AG04449 (cell line): Measurements from ENCODE around the gene EYS.

Experiments used
- CTCF ChIA-PET: fragments of 350-600 bp; formaldehyde crosslinking; extraction: SDS; loops from one replicate; lab custom pipeline; 2021; ENCODE audit warnings: antibody characterized with exemption; lab: Yijun Ruan, JAX
- POLR2A ChIA-PET: fragments of 400-600, 350-600 bp; formaldehyde crosslinking; extraction: SDS; loops from one replicate; lab custom pipeline; 2020; ENCODE audit warnings: antibody characterized with exemption, inconsistent platforms; lab: Yijun Ruan, JAX
- DNase-seq: peaks from one replicate; pipeline ENCODE4 v3.0.0-alpha.2; 2010; ENCODE audit warnings: low read depth, low spot score
- H3K4me3 ChIP-seq: 2 replicates; pipeline ENCODE4 v1.5.1; 2011; ENCODE audit warnings: low read depth, mild to moderate bottlenecking, control low read depth, low read length
- TF ChIP-seq, protein P1 (sequence below): IDR thresholded peaks from one replicate; pipeline ENCODE4 v1.5.1; 2011; ENCODE audit warnings: mild to moderate bottlenecking, moderate library complexity, low read length, control low read depth, inconsistent platforms; ENCODE audit not compliant: insufficient read depth; ENCODE audit errors: missing control alignments

Gene EYS

GRCh38 chr6:65299236-65299635 is 407.8 kb downstream of the EYS start:
- TF ChIP-seq, protein P1, sequence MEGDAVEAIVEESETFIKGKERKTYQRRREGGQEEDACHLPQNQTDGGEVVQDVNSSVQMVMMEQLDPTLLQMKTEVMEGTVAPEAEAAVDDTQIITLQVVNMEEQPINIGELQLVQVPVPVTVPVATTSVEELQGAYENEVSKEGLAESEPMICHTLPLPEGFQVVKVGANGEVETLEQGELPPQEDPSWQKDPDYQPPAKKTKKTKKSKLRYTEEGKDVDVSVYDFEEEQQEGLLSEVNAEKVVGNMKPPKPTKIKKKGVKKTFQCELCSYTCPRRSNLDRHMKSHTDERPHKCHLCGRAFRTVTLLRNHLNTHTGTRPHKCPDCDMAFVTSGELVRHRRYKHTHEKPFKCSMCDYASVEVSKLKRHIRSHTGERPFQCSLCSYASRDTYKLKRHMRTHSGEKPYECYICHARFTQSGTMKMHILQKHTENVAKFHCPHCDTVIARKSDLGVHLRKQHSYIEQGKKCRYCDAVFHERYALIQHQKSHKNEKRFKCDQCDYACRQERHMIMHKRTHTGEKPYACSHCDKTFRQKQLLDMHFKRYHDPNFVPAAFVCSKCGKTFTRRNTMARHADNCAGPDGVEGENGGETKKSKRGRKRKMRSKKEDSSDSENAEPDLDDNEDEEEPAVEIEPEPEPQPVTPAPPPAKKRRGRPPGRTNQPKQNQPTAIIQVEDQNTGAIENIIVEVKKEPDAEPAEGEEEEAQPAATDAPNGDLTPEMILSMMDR, result no peak
- ChIA-PET POLR2A (no interaction called here), CTCF (no interaction called here)
- no peak for DNase-seq
- no peak overlapping the region for H3K4me3 ChIP-seq

DNA sequence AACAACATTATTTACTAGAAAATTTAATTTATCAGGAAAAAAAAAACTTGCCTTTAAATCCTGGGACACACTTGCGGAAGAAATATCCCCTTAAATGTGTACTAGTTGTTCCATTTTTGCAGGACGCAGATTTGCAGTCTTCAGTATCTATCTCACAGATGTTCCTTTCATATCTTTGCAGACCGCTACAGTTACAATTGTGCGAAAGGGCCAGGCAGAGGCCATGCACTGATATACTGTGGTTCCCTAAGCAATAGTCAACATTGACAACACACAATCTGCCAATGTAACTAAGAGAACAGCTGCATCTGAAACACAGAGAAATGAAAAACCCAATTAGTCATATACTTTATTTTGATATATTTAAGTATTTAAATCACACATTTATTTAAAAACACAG is 411.2 kb downstream of the EYS start:
- DNase-seq, result no peak
- TF ChIP-seq, protein P1, result no peak
- ChIA-PET POLR2A (no interaction called here), CTCF (no interaction called here)
- no peak overlapping the region for H3K4me3 ChIP-seq

GRCh38 chr6:65289491-65289890 is 417.5 kb downstream of the EYS start:
- ChIA-PET POLR2A (no interaction called here), CTCF (no interaction called here)
- DNase-seq, result no peak
- H3K4me3 ChIP-seq, result no peak overlapping the region
- TF ChIP-seq, protein P1, result no peak

- H3K4me3 ChIP-seq, result no peak overlapping the region
- ChIA-PET POLR2A (no interaction called here), CTCF (no interaction called here)
- TF ChIP-seq, protein P1, result no peak
- DNase-seq, result no peak
Observed at GRCh38 chr6:65285275-65285674, 421.8 kb downstream of the EYS start.

DNA sequence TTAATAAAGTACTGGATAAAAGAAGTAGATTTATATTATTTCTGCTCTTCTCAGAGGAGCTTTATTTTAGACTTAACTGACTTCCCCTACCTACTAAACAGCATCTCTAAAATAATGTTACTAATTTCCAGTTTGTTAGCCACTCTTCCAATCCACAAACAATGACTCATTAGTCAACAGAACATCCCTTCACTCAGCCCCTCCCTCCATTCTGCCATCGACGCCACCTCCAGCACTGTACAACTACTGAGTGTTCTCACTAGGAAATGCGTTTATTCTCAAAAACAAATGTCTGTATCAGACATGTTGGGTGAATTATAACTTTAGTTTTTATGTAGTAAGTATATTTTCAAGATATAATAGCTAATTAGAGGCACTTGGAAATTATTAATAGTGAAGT is 427.0 kb downstream of the EYS start:
- DNase-seq, result no peak
- TF ChIP-seq, protein P1, result no peak
- ChIA-PET POLR2A (no interaction called here), CTCF (no interaction called here)
- H3K4me3 ChIP-seq, result no peak overlapping the region

DNA sequence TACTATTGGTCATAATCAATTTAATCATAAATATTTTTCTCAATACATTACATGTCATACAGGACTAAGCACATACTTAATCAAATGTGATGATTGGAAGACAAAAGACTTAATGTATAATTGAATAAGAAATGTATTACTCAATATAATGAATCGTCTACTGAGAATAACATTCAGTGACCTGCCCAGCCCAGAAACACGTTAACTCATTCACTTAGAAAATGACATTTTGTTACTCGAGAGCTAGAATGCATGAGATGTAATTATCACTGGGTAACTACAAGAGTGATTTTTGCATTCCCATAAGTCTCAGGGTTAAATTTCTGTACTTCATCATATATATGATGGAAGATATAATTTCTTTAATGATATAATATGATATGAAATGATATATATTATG is 444.8 kb downstream of the EYS start:
- no peak overlapping the region for H3K4me3 ChIP-seq
- CTCF ChIA-PET, result no interaction called here
- no peak for DNase-seq
- POLR2A ChIA-PET, result no interaction called here
- TF ChIP-seq, protein P1, result no peak
